ENCODE data around the gene WNK1.

Gene WNK1

DNA sequence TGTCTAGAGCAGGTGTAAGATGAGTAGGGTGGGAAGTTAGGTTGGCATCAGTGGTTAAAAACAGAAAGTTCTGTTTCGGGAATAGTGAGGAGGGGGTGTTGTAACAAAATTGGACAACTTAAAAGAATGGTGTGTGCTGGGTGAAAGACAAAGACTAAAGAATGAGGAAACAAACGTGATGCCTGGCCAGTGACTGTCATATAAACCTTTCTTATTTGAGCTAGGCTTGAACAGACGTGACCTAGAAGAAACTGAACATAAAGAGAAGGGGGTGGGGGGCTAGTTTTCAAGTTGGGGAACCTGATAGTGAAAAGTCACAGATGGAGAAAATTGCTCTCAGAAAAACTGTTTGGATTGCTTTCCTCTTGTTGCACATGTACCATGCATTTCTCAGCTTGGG, 157.5 kb downstream of the WNK1 start:
- no peak overlapping the region for H3K9ac ChIP-seq (ENCODE audit: low read length)
- no peak overlapping the region for H3K27ac ChIP-seq (ENCODE audit: low read depth, low read length)
- H3K4me3 ChIP-seq (ENCODE audit: low read depth in 1 of 2, low read length in 2 of 2), result no peak overlapping the region
- no peaks in the 10 kb centered on the region for H3K4me1 ChIP-seq (ENCODE audit: insufficient read depth, low read length)
- peaks cover 78% of the 10 kb centered on the region for H3K36me3 ChIP-seq (ENCODE audit: insufficient read depth, low read length)
- H3K9me3 ChIP-seq (ENCODE audit: low read length), result no peaks in the 10 kb centered on the region
- H3K27me3 ChIP-seq (ENCODE audit: control insufficient read depth in 1 of 2, insufficient read depth in 2 of 2, low read length in 2 of 2), result no peaks in the 10 kb centered on the region

DNA sequence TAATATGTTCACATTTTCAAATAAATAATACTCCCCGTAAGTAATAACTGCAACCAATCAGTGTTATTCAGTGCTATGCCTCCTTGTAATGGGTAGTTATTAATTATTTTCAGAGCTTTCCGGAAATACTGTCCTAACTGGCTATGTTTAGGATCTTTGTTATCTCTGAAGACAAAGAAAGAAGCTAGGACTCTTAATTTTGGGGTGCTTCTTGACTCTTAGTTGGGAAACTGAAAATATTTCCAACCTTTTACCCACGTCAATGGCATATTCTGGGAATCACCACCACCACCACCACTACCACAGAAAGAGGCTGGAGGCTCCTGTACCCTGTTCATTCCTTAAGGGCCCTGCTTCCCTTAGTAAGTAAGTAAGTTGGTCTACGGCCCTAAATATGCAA, 158.0 kb downstream of the WNK1 start:
- Histone ChIP-seq H3K9me3 (ENCODE audit: low read length) (no peaks in the 10 kb centered on the region), H3K4me3 (ENCODE audit: low read depth in 1 of 2, low read length in 2 of 2) (no peak overlapping the region), H3K4me1 (ENCODE audit: insufficient read depth, low read length) (no peaks in the 10 kb centered on the region), H3K36me3 (ENCODE audit: insufficient read depth, low read length) (peaks cover 77% of the 10 kb centered on the region), H3K9ac (ENCODE audit: low read length) (no peak overlapping the region), H3K27me3 (ENCODE audit: control insufficient read depth in 1 of 2, insufficient read depth in 2 of 2, low read length in 2 of 2) (no peaks in the 10 kb centered on the region), H3K27ac (ENCODE audit: low read depth, low read length) (no peak overlapping the region)

DNA sequence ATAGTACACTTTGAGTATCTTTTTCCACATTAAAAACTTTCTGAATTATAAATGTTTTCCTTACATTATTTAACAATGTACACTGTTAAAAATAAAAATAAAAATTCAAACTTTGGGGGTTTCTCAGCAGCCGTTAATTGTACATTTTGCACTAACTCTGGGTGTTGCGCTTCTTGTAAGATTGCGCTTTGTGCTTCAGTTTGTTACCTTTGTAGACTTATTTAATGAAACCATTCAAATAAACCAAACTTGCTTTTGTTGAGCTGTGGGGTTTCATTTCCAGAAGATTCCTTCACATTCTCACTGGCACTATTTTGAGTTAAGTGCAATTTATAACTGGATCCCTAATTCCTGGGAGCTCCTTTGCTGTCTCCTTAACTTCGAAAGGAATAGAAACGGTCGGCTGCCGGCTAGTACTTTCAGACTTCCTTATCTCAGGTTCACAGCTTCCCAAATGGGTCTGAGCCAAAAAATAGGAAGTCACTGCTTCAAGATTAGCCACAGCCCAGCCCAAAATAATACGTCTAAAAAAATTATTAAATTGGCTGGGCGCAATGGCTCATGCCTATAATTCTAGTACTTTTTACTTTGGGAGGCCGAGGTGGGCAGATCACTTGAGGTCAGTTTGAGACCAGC, 158.9 kb downstream of the WNK1 start:
- Histone ChIP-seq H3K4me3 (ENCODE audit: low read depth in 1 of 2, low read length in 2 of 2) (no peak overlapping the region), H3K36me3 (ENCODE audit: insufficient read depth, low read length) (peaks cover 70% of the 10 kb centered on the region), H3K9ac (ENCODE audit: low read length) (no peak overlapping the region), H3K27me3 (ENCODE audit: control insufficient read depth in 1 of 2, insufficient read depth in 2 of 2, low read length in 2 of 2) (no peaks in the 10 kb centered on the region), H3K9me3 (ENCODE audit: low read length) (no peaks in the 10 kb centered on the region), H3K27ac (ENCODE audit: low read depth, low read length) (no peak overlapping the region), H3K4me1 (ENCODE audit: insufficient read depth, low read length) (no peaks in the 10 kb centered on the region)

DNA sequence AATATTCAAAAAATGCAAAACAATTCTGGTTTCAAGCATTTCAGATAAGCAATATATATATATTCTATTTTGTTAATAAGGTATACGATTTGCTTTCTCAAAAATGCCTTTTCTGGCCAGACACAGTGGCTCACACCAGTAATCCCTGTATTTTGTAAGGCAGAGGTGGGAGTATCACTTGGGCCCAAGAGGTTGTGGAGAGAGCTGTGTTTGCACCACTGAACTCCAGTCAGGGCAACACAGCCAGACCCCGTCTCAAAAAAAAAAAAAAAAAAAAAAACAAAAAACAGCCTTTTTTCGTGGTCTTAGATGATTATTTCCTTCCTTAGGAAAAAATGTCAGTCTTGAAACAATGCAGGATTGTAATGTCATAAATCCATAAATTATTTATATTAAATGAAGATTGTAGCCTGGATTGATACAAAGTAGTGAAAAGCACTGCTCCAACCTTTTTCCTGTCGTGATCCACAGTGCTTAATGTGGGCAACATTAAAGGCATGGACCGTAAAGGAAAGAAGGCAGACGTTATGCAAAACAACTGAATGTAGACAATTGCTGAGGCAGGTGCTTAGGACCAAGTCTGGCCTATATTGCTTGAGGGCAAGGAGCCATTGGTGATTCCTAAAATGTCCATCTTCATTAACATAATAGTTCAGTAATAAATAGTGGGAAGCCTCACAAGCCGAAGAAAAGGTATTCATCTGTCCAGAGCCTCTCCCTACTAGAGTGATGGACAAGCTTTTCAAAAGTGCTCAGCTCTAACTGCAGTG, 160.3 kb downstream of the WNK1 start:
- H3K4me1 ChIP-seq (ENCODE audit: insufficient read depth, low read length), result no peaks in the 10 kb centered on the region
- peaks cover 67% of the 10 kb centered on the region for H3K36me3 ChIP-seq (ENCODE audit: insufficient read depth, low read length)
- no peaks in the 10 kb centered on the region for H3K9me3 ChIP-seq (ENCODE audit: low read length)
- H3K4me3 ChIP-seq (ENCODE audit: low read depth in 1 of 2, low read length in 2 of 2), result no peak overlapping the region
- no peak overlapping the region for H3K27ac ChIP-seq (ENCODE audit: low read depth, low read length)
- H3K9ac ChIP-seq (ENCODE audit: low read length), result no peak overlapping the region
- H3K27me3 ChIP-seq (ENCODE audit: control insufficient read depth in 1 of 2, insufficient read depth in 2 of 2, low read length in 2 of 2), result no peaks in the 10 kb centered on the region

DNA sequence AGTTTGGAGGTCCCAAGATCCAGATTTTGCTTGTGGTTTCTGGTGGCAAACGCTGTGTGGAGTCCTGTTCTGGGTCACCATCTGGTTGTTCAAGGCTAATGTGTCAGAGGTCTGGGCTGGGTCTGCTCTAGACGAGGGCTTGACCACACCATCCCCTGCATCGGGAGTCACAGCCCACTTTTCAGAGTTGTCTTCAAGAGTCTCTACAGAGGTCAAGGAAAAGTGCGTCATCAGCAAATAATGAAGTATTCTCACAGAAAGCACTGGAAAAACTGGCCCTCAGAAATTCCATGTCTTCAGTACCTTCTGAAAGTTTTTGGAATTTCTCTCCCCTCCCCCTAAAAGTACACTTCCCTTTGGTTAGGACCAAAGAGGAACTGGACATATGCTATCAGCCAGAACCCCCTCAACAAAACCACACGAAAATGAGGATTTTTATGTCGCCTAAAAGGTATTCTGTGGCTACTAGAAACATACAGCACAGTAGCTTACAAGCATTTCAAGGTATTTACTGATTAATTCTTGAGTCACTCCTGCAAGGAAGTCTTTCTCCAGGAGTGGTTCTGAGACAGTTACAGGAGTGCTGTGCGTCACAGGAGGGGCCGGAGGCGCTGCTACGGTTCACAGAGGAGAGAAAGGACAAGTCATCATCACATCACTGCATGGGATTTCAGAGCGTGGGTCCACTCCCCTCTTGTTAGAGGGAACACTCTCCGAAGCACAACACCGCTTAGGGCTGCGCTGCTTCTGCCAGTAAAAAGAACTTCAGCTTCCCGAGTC, 161.7 kb downstream of the WNK1 start:
- Histone ChIP-seq H3K9ac (ENCODE audit: low read length) (no peak overlapping the region), H3K27me3 (ENCODE audit: control insufficient read depth in 1 of 2, insufficient read depth in 2 of 2, low read length in 2 of 2) (no peaks in the 10 kb centered on the region), H3K4me1 (ENCODE audit: insufficient read depth, low read length) (no peaks in the 10 kb centered on the region), H3K9me3 (ENCODE audit: low read length) (no peaks in the 10 kb centered on the region), H3K27ac (ENCODE audit: low read depth, low read length) (no peak overlapping the region), H3K4me3 (ENCODE audit: low read depth in 1 of 2, low read length in 2 of 2) (no peak overlapping the region), H3K36me3 (ENCODE audit: insufficient read depth, low read length) (peaks cover 57% of the 10 kb centered on the region)

DNA sequence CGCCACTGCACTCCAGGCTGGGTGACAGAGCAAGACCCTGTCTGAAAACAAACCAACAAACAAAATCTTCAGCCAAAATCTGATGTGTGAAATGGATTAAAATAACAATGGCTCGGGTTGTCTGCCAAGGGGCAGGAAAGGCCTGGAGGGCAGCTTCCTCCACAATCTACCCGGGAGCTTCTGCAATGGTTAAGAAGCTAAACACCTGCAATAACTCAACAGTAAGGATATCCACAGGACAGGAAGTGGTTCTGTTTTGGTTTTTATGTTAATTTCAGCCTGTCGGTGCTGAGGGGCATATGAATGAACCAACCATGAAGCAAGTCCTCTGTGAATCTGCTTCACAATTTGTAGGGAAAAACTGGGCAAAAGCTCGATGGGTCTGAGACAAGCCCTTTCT, 162.7 kb downstream of the WNK1 start:
- Histone ChIP-seq H3K4me3 (ENCODE audit: low read depth in 1 of 2, low read length in 2 of 2) (no peak overlapping the region), H3K36me3 (ENCODE audit: insufficient read depth, low read length) (peaks cover 48% of the 10 kb centered on the region), H3K9ac (ENCODE audit: low read length) (no peak overlapping the region)

DNA sequence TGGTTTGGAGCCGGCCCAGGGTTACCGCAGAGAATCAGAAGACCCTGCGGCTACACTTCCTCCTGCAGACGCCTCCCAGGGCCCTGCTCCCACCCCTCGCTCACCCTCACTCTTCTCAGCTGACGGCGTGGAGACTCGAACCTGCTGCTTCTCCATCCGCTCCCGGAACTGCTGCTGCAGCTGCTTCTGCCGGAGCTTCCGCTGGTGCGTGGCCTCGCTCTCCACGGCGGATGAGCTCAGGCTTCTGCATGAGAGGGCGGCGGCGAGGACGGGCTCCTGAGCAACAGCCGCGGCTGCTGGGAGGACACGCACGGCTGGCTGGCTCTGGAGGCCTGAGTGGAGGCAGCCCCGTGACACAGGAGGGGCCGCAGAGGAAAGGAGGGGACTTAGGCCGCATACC, 163.9 kb downstream of the WNK1 start:
- no peaks in the 10 kb centered on the region for H3K27me3 ChIP-seq (ENCODE audit: control insufficient read depth in 1 of 2, insufficient read depth in 2 of 2, low read length in 2 of 2)
- H3K4me3 ChIP-seq (ENCODE audit: low read depth in 1 of 2, low read length in 2 of 2), result no peak overlapping the region
- H3K4me1 ChIP-seq (ENCODE audit: insufficient read depth, low read length), result no peaks in the 10 kb centered on the region
- H3K9me3 ChIP-seq (ENCODE audit: low read length), result no peaks in the 10 kb centered on the region
- H3K9ac ChIP-seq (ENCODE audit: low read length), result no peak overlapping the region
- H3K36me3 ChIP-seq (ENCODE audit: insufficient read depth, low read length), result peaks cover 38% of the 10 kb centered on the region
- no peak overlapping the region for H3K27ac ChIP-seq (ENCODE audit: low read depth, low read length)

More for the DNA sequence above, 162.7 kb downstream of the WNK1 start:
- Histone ChIP-seq H3K27me3 (ENCODE audit: control insufficient read depth in 1 of 2, insufficient read depth in 2 of 2, low read length in 2 of 2) (no peaks in the 10 kb centered on the region), H3K4me1 (ENCODE audit: insufficient read depth, low read length) (no peaks in the 10 kb centered on the region), H3K27ac (ENCODE audit: low read depth, low read length) (no peak overlapping the region), H3K9me3 (ENCODE audit: low read length) (no peaks in the 10 kb centered on the region)

DNA sequence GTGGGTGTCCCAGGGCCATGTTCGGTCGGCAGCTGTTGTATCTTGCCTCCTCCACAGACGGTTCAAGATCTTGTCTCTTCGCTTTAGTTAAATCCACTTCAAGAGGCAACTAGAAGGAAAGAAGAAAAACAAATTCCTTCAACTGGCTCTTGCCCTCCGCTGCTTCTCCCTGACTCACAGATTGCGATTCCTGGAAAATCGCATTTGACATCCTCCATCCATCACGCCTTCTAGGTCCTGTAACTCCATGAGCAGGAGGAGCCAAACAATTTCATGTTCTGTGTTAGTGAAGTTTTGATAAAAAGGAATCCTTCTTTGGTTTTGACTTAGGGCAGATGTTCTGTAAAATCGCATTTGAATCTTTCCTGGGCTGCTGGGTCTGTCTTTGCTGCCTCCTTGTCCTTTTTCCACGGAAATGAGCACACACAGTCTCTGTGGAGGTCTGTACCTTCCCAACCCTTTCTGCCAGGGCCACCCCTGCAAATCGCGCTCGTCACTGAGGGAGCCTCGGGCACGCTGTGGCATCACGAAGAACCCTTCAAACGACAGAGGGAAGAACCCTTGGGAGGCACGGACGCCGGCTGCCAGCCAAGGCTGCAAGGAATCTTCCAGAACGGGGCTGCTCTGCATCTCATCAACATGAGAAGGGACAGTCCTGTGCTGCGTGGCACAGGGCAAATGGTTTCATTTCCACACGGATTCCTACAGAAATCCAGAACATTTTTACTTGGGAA, 164.5 kb downstream of the WNK1 start:
- H3K4me3 ChIP-seq (ENCODE audit: low read depth in 1 of 2, low read length in 2 of 2), result no peak overlapping the region
- peaks cover 38% of the 10 kb centered on the region for H3K36me3 ChIP-seq (ENCODE audit: insufficient read depth, low read length)
- H3K27me3 ChIP-seq (ENCODE audit: control insufficient read depth in 1 of 2, insufficient read depth in 2 of 2, low read length in 2 of 2), result no peaks in the 10 kb centered on the region
- no peaks in the 10 kb centered on the region for H3K4me1 ChIP-seq (ENCODE audit: insufficient read depth, low read length)
- no peak overlapping the region for H3K27ac ChIP-seq (ENCODE audit: low read depth, low read length)
- no peak overlapping the region for H3K9ac ChIP-seq (ENCODE audit: low read length)
- no peaks in the 10 kb centered on the region for H3K9me3 ChIP-seq (ENCODE audit: low read length)

DNA sequence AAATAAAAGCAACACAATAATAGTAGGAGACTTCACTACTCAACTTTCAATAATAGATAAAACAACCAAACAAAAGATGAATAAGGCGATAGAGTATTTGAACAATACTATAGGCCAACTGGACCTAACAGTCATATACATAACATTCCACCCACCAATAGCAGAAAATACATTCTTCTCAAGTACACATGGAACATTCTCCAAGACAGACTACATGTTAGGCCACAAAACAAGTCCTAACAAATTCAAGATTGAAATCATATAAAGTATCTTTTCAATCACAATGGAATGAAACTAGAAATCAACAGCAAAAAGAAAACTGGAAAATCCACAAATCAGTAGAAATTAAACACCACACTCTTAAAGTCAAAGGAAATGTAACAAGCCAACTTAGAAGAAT, 168.3 kb downstream of the WNK1 start:
- no peaks in the 10 kb centered on the region for H3K9me3 ChIP-seq (ENCODE audit: low read length)
- H3K27ac ChIP-seq (ENCODE audit: low read depth, low read length), result no peak overlapping the region
- H3K4me1 ChIP-seq (ENCODE audit: insufficient read depth, low read length), result no peaks in the 10 kb centered on the region
- H3K27me3 ChIP-seq (ENCODE audit: control insufficient read depth in 1 of 2, insufficient read depth in 2 of 2, low read length in 2 of 2), result no peaks in the 10 kb centered on the region
- H3K4me3 ChIP-seq (ENCODE audit: low read depth in 1 of 2, low read length in 2 of 2), result no peak overlapping the region
- H3K36me3 ChIP-seq (ENCODE audit: insufficient read depth, low read length), result peaks cover 27% of the 10 kb centered on the region
- H3K9ac ChIP-seq (ENCODE audit: low read length), result no peak overlapping the region

DNA sequence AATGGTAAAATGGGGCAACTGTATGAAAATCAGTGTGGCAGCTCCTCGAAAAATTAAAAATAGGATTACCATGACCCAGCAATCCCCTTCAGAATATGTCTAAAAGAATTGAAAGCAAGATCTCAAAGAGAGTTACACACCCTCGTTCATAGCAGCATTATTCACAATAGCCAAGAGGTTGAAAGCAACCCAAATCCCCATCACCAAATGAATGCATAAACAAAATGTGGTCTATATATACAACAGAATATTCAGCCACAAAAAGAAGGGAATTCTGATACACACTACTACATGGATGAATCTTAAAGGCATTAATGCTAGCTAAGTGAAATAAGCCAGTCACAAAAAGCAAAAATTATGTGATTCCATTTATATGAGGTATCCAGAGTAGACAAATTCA, 169.9 kb downstream of the WNK1 start:
- Histone ChIP-seq H3K27ac (ENCODE audit: low read depth, low read length) (no peak overlapping the region), H3K36me3 (ENCODE audit: insufficient read depth, low read length) (peaks cover 32% of the 10 kb centered on the region), H3K9me3 (ENCODE audit: low read length) (no peaks in the 10 kb centered on the region), H3K27me3 (ENCODE audit: control insufficient read depth in 1 of 2, insufficient read depth in 2 of 2, low read length in 2 of 2) (no peaks in the 10 kb centered on the region), H3K4me3 (ENCODE audit: low read depth in 1 of 2, low read length in 2 of 2) (no peak overlapping the region), H3K4me1 (ENCODE audit: insufficient read depth, low read length) (no peaks in the 10 kb centered on the region), H3K9ac (ENCODE audit: low read length) (no peak overlapping the region)

DNA sequence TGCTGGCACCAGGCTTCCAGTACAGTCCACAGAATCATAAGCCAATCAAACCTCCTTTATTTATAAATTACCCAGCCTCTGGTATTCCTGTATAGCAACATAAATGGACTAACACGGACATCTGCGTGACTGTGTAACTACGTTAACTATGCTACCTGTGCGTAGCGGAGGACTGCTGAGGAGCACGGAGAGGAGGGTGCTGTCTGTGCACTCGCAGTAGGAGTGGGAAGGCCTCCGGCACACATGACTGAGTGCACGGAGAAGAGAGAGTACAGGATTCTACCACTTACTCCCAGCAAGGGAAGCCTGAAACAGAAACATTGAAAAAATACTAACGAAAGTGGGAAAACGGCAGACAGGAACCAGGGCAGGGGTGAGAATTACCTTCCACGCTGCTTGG, 174.3 kb downstream of the WNK1 start:
- H3K9ac ChIP-seq (ENCODE audit: low read length), result no peak overlapping the region
- no peaks in the 10 kb centered on the region for H3K27me3 ChIP-seq (ENCODE audit: control insufficient read depth in 1 of 2, insufficient read depth in 2 of 2, low read length in 2 of 2)
- peaks cover 57% of the 10 kb centered on the region for H3K36me3 ChIP-seq (ENCODE audit: insufficient read depth, low read length)
- no peaks in the 10 kb centered on the region for H3K4me1 ChIP-seq (ENCODE audit: insufficient read depth, low read length)
- H3K4me3 ChIP-seq (ENCODE audit: low read depth in 1 of 2, low read length in 2 of 2), result no peak overlapping the region
- H3K27ac ChIP-seq (ENCODE audit: low read depth, low read length), result no peak overlapping the region
- no peaks in the 10 kb centered on the region for H3K9me3 ChIP-seq (ENCODE audit: low read length)
